NT2/D1 (cell line): ENCODE data around the gene VAMP1.

ENCODE experiments used
- SUZ12 ChIP-seq: IDR thresholded peaks from 2 replicates; pipeline ENCODE4 v1.6.1; 2011; ENCODE audit not compliant: insufficient read length, insufficient read depth; ENCODE audit errors: extremely low read depth
- YY1 ChIP-seq: IDR thresholded peaks from 2 replicates; pipeline ENCODE4 v1.6.1; 2011; ENCODE audit not compliant: insufficient read length, insufficient read depth
- ZNF274 ChIP-seq: IDR thresholded peaks from 2 replicates; pipeline ENCODE4 v1.6.1; 2011; ENCODE audit warnings: mild to moderate bottlenecking, low read depth, low read length

GRCh38 chr12:6464531-6464930 is 5.9 kb downstream of the VAMP1 start:
- TF ChIP-seq YY1, result no peak
- no peak for TF ChIP-seq ZNF274
- no peak for TF ChIP-seq SUZ12
